ENCODE measurements around the gene MOAP1.
"Not testable (repeated sequence)": the region's sequence is repeated elsewhere in the genome, so short reads cannot be mapped to it uniquely, and the experiment has no call there.

Gene MOAP1

GRCh38 chr14:93168610-93169009 lies 16.1 kb downstream of the MOAP1 start:
- H3K27me3 ChIP-seq (ENCODE audit: insufficient read depth, low read depth); H4K20me1 ChIP-seq (ENCODE audit: insufficient read depth); H3K4me1 ChIP-seq (ENCODE audit: low read depth, poor library complexity, severe bottlenecking); H3K27ac ChIP-seq; H3K4me3 ChIP-seq (IDR thresholded peaks at IDR 0.05; ENCODE audit: insufficient read depth, low read depth, low read length); H2AFZ ChIP-seq (ENCODE audit: low read depth); H3K4me2 ChIP-seq; H3K36me3 ChIP-seq (ENCODE audit: insufficient read depth); H3K79me2 ChIP-seq (ENCODE audit: insufficient read depth, low read depth); H3K9ac ChIP-seq: not testable (repeated sequence)

- not testable (repeated sequence) for H3K79me2 ChIP-seq (ENCODE audit: insufficient read depth, low read depth); H3K36me3 ChIP-seq (ENCODE audit: insufficient read depth); H2AFZ ChIP-seq (ENCODE audit: low read depth); H3K4me1 ChIP-seq (ENCODE audit: low read depth, poor library complexity, severe bottlenecking); H4K20me1 ChIP-seq (ENCODE audit: insufficient read depth); H3K4me3 ChIP-seq (IDR thresholded peaks at IDR 0.05; ENCODE audit: insufficient read depth, low read depth, low read length); H3K9ac ChIP-seq; H3K27me3 ChIP-seq (ENCODE audit: insufficient read depth, low read depth); H3K4me2 ChIP-seq; H3K27ac ChIP-seq
Measured at GRCh38 chr14:93165271-93166265, 19.1 kb downstream of the MOAP1 start.

DNA sequence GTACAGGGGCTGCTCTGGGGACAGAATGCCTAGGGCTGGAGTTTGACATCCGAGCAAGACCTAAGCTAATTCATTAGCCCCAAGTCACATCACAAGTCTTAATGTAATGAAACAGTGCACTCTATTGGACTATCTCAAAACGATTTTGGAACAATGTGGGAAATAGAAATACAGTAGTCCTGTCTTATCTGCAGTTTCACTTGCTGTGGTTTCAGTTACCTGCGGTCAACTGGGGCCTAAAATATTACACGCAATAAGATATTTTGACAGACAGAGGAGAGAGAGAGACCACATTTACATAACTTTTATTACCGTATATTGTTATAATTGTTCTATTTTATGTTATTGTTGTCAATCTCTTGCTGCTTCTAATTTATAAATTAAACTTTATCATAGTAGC lies 21.1 kb downstream of the MOAP1 start:
- Histone ChIP-seq H3K4me2 (no peak overlapping the region), H2AFZ (ENCODE audit: low read depth) (no peak overlapping the region), H3K36me3 (ENCODE audit: insufficient read depth) (no peaks in the 10 kb centered on the region), H3K79me2 (ENCODE audit: insufficient read depth, low read depth) (no peaks in the 10 kb centered on the region), H4K20me1 (ENCODE audit: insufficient read depth) (no peaks in the 10 kb centered on the region), H3K27ac (no peak overlapping the region), H3K27me3 (ENCODE audit: insufficient read depth, low read depth) (no peaks in the 10 kb centered on the region), H3K4me1 (ENCODE audit: low read depth, poor library complexity, severe bottlenecking) (peaks cover 12% of the 10 kb centered on the region), H3K4me3 (IDR thresholded peaks at IDR 0.05; ENCODE audit: insufficient read depth, low read depth, low read length) (no peak overlapping the region), H3K9ac (no peak overlapping the region)
- TF ChIP-seq, protein P1, sequence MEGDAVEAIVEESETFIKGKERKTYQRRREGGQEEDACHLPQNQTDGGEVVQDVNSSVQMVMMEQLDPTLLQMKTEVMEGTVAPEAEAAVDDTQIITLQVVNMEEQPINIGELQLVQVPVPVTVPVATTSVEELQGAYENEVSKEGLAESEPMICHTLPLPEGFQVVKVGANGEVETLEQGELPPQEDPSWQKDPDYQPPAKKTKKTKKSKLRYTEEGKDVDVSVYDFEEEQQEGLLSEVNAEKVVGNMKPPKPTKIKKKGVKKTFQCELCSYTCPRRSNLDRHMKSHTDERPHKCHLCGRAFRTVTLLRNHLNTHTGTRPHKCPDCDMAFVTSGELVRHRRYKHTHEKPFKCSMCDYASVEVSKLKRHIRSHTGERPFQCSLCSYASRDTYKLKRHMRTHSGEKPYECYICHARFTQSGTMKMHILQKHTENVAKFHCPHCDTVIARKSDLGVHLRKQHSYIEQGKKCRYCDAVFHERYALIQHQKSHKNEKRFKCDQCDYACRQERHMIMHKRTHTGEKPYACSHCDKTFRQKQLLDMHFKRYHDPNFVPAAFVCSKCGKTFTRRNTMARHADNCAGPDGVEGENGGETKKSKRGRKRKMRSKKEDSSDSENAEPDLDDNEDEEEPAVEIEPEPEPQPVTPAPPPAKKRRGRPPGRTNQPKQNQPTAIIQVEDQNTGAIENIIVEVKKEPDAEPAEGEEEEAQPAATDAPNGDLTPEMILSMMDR (conservative IDR thresholded peaks at IDR 0.05; ENCODE audit: low read depth, low read length): no peak

DNA sequence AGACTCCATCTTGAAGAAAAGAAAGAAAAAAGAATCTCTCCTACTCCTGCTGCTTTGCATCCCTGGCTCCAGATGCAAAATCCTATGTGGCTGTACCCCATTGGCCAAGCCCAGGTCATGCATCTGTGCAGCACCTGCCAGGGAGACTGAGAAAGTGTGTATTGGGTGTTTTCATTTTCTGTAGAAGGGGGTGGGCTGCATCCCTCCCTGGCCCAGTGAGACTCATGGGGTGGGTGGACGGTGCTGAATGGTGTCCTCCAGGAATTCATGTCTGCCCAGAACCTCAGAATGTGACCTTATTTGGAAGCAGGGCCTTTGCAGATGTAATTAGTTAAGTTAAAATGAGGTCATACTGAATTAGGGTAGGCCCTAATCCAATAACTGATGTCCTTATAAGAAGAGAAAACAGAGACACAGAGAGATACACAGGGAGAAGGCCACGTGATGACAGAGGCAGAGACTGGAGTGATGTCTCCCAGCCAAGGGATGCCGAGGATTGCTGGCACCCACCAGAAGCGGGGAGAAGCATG lies 23.2 kb downstream of the MOAP1 start:
- Histone ChIP-seq H2AFZ (ENCODE audit: low read depth) (no peak overlapping the region), H3K9ac (no peak overlapping the region), H3K4me3 (IDR thresholded peaks at IDR 0.05; ENCODE audit: insufficient read depth, low read depth, low read length) (no peak overlapping the region), H3K79me2 (ENCODE audit: insufficient read depth, low read depth) (no peaks in the 10 kb centered on the region), H3K36me3 (ENCODE audit: insufficient read depth) (no peaks in the 10 kb centered on the region), H3K4me2 (no peak overlapping the region), H4K20me1 (ENCODE audit: insufficient read depth) (no peaks in the 10 kb centered on the region), H3K4me1 (ENCODE audit: low read depth, poor library complexity, severe bottlenecking) (peaks cover 12% of the 10 kb centered on the region), H3K27me3 (ENCODE audit: insufficient read depth, low read depth) (no peaks in the 10 kb centered on the region), H3K27ac (no peak overlapping the region)
- TF ChIP-seq, protein P1 (conservative IDR thresholded peaks at IDR 0.05; ENCODE audit: low read depth, low read length): no peak

DNA sequence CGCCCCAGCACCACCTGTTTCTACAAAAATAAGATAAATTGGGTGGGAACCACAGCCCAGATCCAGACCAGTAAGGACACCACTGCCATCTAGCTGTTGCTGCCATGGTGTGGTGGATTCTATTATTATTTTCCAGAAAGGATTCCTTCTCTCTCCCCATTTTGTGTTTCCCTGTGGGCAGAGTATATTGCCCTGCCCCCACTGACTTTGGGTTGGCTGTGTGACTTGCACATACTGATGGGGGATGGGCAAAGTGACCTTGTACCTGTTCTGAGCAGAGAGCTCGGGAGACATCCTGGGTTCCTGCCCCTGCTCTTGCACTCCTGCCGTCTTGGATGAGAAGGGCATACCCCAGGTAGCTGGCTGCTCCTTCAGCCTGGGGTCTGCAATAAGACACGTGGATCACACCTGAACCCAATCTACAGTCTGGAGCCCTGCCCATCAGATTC lies 24.3 kb downstream of the MOAP1 start:
- TF ChIP-seq, protein P1 (conservative IDR thresholded peaks at IDR 0.05; ENCODE audit: low read depth, low read length): 0 out of 2 replicates have a peak, but pooled peaks have one; percentile 30
- H2AFZ ChIP-seq (ENCODE audit: low read depth): no peak overlapping the region
- H3K79me2 ChIP-seq (ENCODE audit: insufficient read depth, low read depth): no peaks in the 10 kb centered on the region
- H3K9ac ChIP-seq: no peak overlapping the region
- H4K20me1 ChIP-seq (ENCODE audit: insufficient read depth): no peaks in the 10 kb centered on the region
- H3K27me3 ChIP-seq (ENCODE audit: insufficient read depth, low read depth): no peaks in the 10 kb centered on the region
- no peak overlapping the region for H3K4me3 ChIP-seq (IDR thresholded peaks at IDR 0.05; ENCODE audit: insufficient read depth, low read depth, low read length)
- no peak overlapping the region for H3K4me2 ChIP-seq
- H3K36me3 ChIP-seq (ENCODE audit: insufficient read depth): no peaks in the 10 kb centered on the region
- H3K27ac ChIP-seq: no peak overlapping the region
- peaks cover 12% of the 10 kb centered on the region for H3K4me1 ChIP-seq (ENCODE audit: low read depth, poor library complexity, severe bottlenecking)

DNA sequence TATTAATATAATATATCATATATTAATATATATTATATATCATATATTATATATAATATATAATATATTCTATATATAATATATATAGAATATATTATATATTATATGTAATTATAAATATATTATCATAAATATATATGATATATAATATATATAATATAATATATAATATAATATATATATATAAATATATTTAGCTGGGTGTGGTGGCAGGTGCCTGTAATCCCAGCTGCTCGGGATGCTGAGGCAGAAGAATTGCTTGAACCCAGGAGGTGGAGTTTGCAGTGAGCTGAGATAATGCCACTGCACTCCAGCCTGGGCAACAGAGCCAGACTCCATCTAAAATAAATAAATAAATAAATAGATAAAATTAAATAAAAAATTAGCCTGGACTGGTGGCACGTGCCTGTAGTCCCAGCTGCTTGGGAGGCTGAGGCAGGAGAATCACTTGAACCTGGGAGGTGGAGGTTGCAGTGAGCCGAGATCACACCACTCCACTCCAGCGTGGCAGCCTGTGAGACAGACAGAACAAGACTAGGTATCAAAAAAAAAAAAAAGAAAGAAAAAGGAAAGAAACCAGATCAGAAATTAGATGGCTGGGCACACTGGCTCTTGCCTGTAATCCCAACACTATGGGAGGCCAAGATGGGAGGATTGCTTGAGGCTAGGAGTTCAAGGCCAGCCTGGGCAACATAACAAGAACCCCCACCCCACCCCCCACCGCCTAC lies 24.9 kb downstream of the MOAP1 start:
- not testable (repeated sequence) for H3K9ac ChIP-seq; H3K27ac ChIP-seq; H4K20me1 ChIP-seq (ENCODE audit: insufficient read depth); H3K4me2 ChIP-seq; H2AFZ ChIP-seq (ENCODE audit: low read depth); H3K27me3 ChIP-seq (ENCODE audit: insufficient read depth, low read depth); H3K79me2 ChIP-seq (ENCODE audit: insufficient read depth, low read depth); H3K36me3 ChIP-seq (ENCODE audit: insufficient read depth); H3K4me3 ChIP-seq (IDR thresholded peaks at IDR 0.05; ENCODE audit: insufficient read depth, low read depth, low read length)
- H3K4me1 ChIP-seq (ENCODE audit: low read depth, poor library complexity, severe bottlenecking): peaks cover 12% of the 10 kb centered on the region

- H3K27ac ChIP-seq; H3K27me3 ChIP-seq (ENCODE audit: insufficient read depth, low read depth); H4K20me1 ChIP-seq (ENCODE audit: insufficient read depth); H2AFZ ChIP-seq (ENCODE audit: low read depth); H3K9ac ChIP-seq; H3K79me2 ChIP-seq (ENCODE audit: insufficient read depth, low read depth); H3K36me3 ChIP-seq (ENCODE audit: insufficient read depth); H3K4me1 ChIP-seq (ENCODE audit: low read depth, poor library complexity, severe bottlenecking); H3K4me3 ChIP-seq (IDR thresholded peaks at IDR 0.05; ENCODE audit: insufficient read depth, low read depth, low read length); H3K4me2 ChIP-seq: not testable (repeated sequence)
Measured at GRCh38 chr14:93158349-93158748, 26.3 kb downstream of the MOAP1 start.
